Lower leg skin (tissue), 3 donors: ENCODE measurements around the gene SPINK5.

Experiments
- CTCF ChIP-seq, 3 donors: fragments of 450-650 bp; IDR thresholded peaks; one replicate each; pipeline ENCODE4 v1.5.1; 2016; ENCODE audit warnings: antibody characterized with exemption in 3 of 3, mild to moderate bottlenecking in 3 of 3, moderate library complexity in 2 of 3
- POLR2A ChIP-seq, 2 donors: fragments of 450-650 bp; IDR thresholded peaks; one replicate each; pipeline ENCODE4 v1.6.1; 2016 to 2017; ENCODE audit warnings: antibody characterized with exemption in 2 of 2, mild to moderate bottlenecking in 1 of 2, moderate library complexity in 1 of 2

DNA sequence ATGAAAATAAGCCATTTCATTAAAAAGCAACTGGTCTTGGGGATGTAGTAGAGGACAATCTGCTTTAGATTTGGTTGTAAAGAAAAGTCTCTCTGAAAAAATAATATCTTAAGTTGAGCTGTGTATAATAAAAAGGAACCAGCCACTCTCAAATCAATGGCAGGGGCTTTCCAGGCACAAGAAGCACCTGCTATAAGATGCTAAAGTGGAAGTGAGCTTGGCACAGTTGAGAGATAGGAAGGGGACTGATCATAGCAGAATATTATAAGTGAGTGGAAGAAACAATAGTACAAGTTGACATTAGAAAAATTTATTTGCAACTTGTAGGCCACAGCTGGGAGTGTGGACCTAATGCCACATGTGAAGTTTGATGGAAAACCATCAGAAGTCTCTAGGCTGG, 28.1 kb upstream of the SPINK5 start:
- TF ChIP-seq POLR2A (IDR thresholded peaks at IDR 0.05) (no peak), CTCF (IDR thresholded peaks at IDR 0.05) (no peak)
